HUES6 (cell line): ENCODE results near the gene NSMCE1.
"Not testable (repeated sequence)": the region's sequence is repeated elsewhere in the genome, so short reads cannot be mapped to it uniquely, and the experiment has no call there.

Experiments used
- H3K27ac ChIP-seq: 2 replicates; pipeline ENCODE4 v1.7.0; 2013; ENCODE audit warnings: low read depth, mild to moderate bottlenecking, low read length, inconsistent platforms
- H3K27me3 ChIP-seq: 2 replicates; pipeline ENCODE4 v1.6.1; 2013; ENCODE audit warnings: low read length; ENCODE audit not compliant: control insufficient read depth, insufficient read depth
- H3K36me3 ChIP-seq: 2 replicates; pipeline ENCODE4 v1.6.1; 2013; ENCODE audit warnings: low read length; ENCODE audit not compliant: control insufficient read depth, insufficient read depth
- H3K4me1 ChIP-seq: 2 replicates; pipeline ENCODE4 v1.6.1; 2013; ENCODE audit warnings: low read length; ENCODE audit not compliant: control insufficient read depth, insufficient read depth
- H3K4me3 ChIP-seq: 2 replicates; pipeline ENCODE4 v1.5.1; 2013; ENCODE audit warnings: low read depth, low read length
- H3K9ac ChIP-seq: one replicate; pipeline ENCODE4 v1.6.1; 2013; ENCODE audit warnings: mild to moderate bottlenecking, low read length
- H3K9me3 ChIP-seq: 2 replicates; pipeline ENCODE4 v1.6.1; 2013; ENCODE audit warnings: low read depth, low read length; ENCODE audit not compliant: control insufficient read depth, insufficient read depth

The NSMCE1 gene

DNA sequence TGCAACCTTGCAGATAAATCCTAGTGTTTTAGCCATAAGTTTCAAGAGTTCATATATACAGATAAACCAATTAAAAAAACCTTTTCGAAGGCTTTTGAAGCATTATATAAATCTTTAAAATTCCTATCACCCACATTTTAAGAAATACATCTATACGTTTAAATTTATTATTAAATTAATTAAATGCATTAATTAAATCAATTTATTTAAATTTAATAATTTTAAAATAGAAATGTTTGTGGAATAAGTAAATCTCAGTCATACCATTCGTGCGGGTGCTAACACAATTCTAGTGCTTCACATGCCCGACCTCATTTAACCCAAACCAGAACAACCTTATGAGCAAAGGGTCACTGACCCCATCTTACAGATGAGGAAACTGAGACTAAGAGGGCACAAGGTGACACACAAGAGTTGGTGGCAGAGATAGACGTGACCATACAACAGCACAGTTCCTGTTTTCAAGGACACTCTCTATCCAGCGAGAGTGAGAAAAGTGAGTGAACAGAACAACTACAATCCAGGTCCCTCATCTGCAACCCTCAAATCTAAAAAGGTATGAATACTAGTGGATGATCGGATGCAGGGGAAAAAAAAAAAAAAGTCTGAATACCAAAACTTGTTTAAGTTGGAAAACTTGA is 1.4 kb downstream of the NSMCE1 start:
- no peaks in the 10 kb centered on the region for H3K27me3 ChIP-seq
- no peaks in the 10 kb centered on the region for H3K9me3 ChIP-seq
- H3K4me1 ChIP-seq = peaks cover 5% of the 10 kb centered on the region; the same call in 1 of the 2 replicates
- no peak overlapping the region for H3K9ac ChIP-seq
- H3K36me3 ChIP-seq = no peaks in the 10 kb centered on the region
- H3K4me3 ChIP-seq = no peak overlapping the region
- no peak overlapping the region for H3K27ac ChIP-seq

DNA sequence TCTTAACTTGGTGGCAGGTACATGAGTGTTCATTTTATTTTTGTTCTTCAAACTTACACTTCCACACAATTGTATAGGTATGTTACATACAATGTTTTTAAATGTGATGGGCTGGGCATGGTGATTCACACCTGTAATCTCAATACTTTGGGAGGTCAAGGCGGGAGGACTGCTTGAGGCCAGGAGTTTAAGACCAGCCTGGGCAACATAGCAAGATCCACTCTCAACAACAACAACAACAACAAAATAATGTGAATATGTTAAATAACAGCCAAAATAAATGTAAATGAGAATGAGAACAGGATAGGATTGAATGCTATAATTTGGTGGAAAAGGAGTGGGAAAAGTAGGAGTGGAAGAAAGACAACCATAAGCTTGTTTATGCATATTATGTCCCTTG is 2.6 kb downstream of the NSMCE1 start:
- Histone ChIP-seq H3K27me3 (no peaks in the 10 kb centered on the region), H3K4me3 (no peak overlapping the region), H3K9me3 (no peaks in the 10 kb centered on the region), H3K4me1 (peaks cover 2% of the 10 kb centered on the region; the same call in 1 of the 2 replicates), H3K36me3 (no peaks in the 10 kb centered on the region), H3K27ac (no peak overlapping the region), H3K9ac (no peak overlapping the region)

DNA sequence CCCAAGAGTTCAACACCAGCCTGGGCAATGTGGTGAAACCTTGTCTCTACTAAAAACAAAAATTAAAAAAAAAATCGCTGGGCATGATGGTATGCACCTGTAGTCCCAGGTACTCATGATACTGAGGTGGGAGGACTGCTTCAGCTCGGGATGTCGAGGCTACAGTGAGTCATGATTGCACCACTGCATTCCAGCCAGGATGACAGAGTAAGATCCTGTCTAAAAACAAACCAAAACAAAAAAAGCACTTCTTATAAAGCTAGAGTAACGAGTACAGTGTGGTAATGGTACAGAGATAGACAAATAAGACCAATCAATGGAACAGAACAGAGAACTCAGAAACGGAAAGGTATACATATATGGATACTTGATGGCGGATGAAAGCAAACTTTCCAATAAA is 4.4 kb downstream of the NSMCE1 start:
- Histone ChIP-seq H3K27me3 (no peaks in the 10 kb centered on the region), H3K9me3 (no peaks in the 10 kb centered on the region), H3K4me3 (no peak overlapping the region), H3K9ac (no peak overlapping the region), H3K36me3 (no peaks in the 10 kb centered on the region), H3K4me1 (peaks cover 2% of the 10 kb centered on the region; the same call in 1 of the 2 replicates), H3K27ac (no peak overlapping the region)

DNA sequence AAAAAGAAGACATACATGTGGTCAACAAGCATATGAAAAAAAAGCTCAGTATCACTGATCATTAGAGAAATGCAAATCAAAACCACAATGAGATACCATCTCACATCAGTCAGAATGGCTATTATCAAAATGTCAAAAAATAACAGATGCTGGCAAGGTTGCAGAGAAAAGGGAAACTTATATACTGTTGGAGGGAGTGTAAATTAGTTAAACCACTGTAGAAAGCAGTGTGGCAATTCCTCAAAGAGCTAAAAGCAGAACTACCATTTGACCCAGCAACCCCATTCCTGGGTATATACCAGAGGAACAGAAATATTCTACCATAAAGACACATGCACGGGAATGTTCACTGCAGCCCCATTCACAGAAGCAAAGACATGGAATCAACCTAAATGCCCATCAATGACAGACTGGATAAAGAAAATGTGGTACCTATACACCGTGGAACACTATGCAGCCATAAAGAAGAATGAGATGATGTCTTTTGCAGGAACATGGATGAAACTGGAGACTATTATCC is 5.6 kb downstream of the NSMCE1 start:
- not testable (repeated sequence) for H3K9ac ChIP-seq, H3K9me3 ChIP-seq, H3K27me3 ChIP-seq, H3K27ac ChIP-seq, H3K4me3 ChIP-seq, H3K36me3 ChIP-seq, H3K4me1 ChIP-seq

DNA sequence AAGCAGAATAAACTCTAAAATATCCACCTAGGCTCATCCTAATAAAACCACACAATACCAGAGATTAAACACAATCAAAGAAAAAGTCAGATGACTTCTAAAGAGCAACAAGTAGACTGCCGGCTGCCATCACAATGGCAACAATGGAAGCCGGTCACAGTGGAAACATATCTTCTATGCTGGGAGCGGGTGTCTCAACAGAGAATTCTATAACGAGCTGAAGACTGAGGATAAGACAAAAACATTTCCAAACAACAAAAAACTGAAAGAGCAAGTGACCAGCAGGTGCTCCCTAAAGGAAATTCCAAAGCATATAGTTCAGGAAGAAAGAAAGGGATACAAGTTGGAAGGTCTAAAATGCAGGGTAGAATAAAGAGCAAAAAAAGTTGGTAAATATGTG is 8.9 kb downstream of the NSMCE1 start:
- H3K4me3 ChIP-seq = no peak overlapping the region
- no peak overlapping the region for H3K9ac ChIP-seq
- no peaks in the 10 kb centered on the region for H3K9me3 ChIP-seq
- H3K27ac ChIP-seq = no peak overlapping the region
- peaks cover 15% of the 10 kb centered on the region; the same call in 1 of the 2 replicates for H3K36me3 ChIP-seq
- H3K27me3 ChIP-seq = no peaks in the 10 kb centered on the region
- peaks cover 5% of the 10 kb centered on the region for H3K4me1 ChIP-seq

DNA sequence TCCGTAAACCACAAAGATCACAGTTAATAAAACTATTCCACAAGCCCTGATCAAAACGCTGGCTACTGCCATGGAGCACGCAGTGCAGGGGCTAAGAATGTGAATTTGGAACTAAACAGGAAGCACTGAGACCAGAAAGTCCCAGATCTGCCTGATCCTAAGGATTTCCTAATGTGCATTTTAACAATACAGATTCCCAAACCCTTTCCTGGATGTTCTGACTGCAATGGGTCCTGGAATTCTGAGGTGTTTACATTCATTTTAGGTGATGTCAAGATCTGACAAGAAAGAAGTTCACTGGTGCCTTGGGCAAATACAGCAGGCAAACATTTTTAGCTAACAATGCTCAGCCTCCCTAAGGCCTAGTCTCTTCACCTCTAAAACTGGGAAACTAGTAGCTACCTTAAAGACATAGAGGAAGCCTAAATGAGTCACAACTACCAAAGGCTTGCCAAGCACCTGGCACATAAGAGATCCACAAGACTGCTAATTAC is 10.3 kb downstream of the NSMCE1 start:
- Histone ChIP-seq H3K36me3 (peaks cover 15% of the 10 kb centered on the region; the same call in 1 of the 2 replicates), H3K9ac (no peak overlapping the region), H3K9me3 (no peaks in the 10 kb centered on the region), H3K4me3 (no peak overlapping the region), H3K4me1 (peaks cover 5% of the 10 kb centered on the region), H3K27me3 (no peaks in the 10 kb centered on the region), H3K27ac (no peak overlapping the region)

DNA sequence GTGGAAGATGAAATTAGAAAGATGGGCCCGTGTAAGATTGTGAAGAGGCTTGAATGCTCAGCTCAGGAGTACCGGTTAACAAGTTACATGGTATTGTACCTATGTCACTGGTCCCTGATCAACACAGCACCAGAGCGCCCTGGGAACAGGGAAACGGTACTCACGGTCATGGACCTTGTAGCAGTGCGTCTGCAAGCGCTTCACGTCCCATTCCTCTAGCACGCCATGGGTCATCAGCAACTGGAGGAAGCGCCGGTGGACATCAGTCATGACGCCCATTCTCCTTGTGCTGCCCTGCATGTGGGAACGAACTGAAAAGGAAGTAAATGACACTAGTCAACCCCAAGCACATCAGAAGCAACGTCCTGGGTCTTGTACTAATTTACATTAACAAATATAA is 11.3 kb downstream of the NSMCE1 start:
- Histone ChIP-seq H3K9me3 (no peaks in the 10 kb centered on the region), H3K27ac (no peak overlapping the region), H3K4me3 (no peak overlapping the region), H3K4me1 (peaks cover 5% of the 10 kb centered on the region), H3K36me3 (peaks cover 15% of the 10 kb centered on the region; the same call in 1 of the 2 replicates), H3K27me3 (no peaks in the 10 kb centered on the region), H3K9ac (no peak overlapping the region)

DNA sequence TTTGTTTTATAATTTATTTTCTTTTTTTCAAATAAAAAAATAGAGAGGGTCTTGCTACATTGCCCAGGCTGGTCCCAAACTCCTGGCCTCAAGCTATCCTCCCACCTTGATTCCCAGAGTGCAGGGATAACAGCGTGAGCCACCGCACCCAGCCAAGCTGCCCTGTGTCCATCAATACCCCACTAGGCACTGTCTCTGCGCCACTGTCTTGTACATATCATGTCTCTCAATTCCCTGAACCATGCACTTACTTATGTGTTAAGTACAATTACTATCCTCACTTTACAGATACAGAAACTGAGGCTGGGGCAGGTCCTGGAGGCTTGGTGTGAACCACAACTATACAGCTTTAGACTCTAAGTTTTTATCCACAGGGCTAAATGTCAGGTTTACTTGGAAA is 11.7 kb downstream of the NSMCE1 start:
- Histone ChIP-seq H3K27me3 (no peaks in the 10 kb centered on the region), H3K9ac (no peak overlapping the region), H3K9me3 (no peaks in the 10 kb centered on the region)

DNA sequence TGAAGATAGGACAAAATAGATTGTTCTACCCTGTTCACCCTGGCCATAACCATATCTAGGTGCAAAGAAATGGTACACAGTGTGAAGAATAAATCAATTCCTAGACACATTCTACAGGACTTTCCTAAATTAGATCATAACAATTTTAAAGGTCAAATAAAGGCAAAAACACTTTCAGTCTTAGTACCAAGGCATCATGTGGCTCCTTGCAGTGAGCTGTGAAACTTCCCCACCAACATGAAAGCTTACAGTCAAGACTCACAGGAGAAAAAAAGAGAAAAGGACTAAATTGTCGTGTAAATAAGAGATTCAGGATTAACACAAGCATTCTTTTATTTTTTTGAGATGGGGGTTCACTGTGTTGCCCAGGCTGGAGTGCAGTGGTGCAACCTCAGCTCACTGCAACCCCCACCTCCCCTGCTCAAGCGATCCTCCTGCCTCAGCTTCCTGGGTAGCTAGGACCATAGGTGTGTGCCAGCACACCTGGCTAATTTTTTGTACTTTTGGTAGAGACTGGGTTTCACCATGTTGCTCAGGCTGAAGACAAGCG is 14.2 kb downstream of the NSMCE1 start:
- Histone ChIP-seq H3K27ac (no peak overlapping the region), H3K4me1 (peaks cover 5% of the 10 kb centered on the region; the same call in 1 of the 2 replicates), H3K36me3 (peaks cover 15% of the 10 kb centered on the region; the same call in 1 of the 2 replicates), H3K4me3 (no peak overlapping the region), H3K9ac (no peak overlapping the region), H3K9me3 (no peaks in the 10 kb centered on the region), H3K27me3 (no peaks in the 10 kb centered on the region)

More for the DNA sequence above, 11.7 kb downstream of the NSMCE1 start:
- peaks cover 5% of the 10 kb centered on the region; the same call in 1 of the 2 replicates for H3K4me1 ChIP-seq
- H3K4me3 ChIP-seq = no peak overlapping the region
- no peak overlapping the region for H3K27ac ChIP-seq
- peaks cover 15% of the 10 kb centered on the region; the same call in 1 of the 2 replicates for H3K36me3 ChIP-seq

DNA sequence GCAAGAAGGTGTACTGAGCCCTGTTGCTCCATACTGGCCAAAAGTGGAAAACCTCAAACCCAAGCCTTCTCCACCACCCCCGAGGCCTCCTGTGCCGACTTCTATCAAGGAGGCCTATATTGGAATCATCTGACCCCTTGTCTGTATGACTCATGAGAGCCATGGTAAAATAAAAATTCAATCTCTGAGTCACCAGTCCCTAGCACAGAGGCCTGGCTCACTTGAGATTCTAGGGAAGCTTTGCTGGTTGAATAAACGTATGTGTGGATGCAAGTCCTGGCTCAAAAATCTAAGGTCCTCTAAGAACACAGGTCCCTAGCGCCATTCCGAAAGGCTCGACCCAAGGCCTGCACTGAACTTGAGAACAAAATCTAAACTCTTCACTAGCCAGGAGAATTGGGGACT is 15.0 kb downstream of the NSMCE1 start:
- H3K27me3 ChIP-seq = no peaks in the 10 kb centered on the region
- H3K4me3 ChIP-seq = no peak overlapping the region
- peaks cover 15% of the 10 kb centered on the region; the same call in 1 of the 2 replicates for H3K36me3 ChIP-seq
- H3K9ac ChIP-seq = no peak overlapping the region
- H3K4me1 ChIP-seq = peaks cover 5% of the 10 kb centered on the region; the same call in 1 of the 2 replicates
- H3K9me3 ChIP-seq = no peaks in the 10 kb centered on the region
- no peak overlapping the region for H3K27ac ChIP-seq

DNA sequence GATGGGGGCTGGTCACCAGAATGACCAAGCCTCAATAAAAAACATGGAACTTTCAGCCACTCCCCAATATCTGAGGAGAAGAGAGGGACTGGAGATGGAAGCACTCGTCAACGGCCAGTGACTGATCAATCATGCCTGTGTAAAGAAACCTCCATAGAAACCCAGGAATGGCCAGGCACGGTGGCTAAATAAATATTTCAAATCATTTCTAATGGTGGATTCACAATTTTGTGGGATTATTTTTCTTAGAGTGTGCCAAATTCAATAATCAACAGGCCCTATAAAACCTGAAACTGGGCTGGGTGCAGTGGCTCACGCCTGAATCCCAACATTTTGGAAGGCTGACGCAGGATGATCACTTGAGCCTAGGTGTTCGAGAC is 16.4 kb downstream of the NSMCE1 start:
- no peak overlapping the region for H3K4me3 ChIP-seq
- H3K4me1 ChIP-seq = no peaks in the 10 kb centered on the region
- no peak overlapping the region for H3K9ac ChIP-seq
- no peaks in the 10 kb centered on the region for H3K9me3 ChIP-seq
- H3K27me3 ChIP-seq = no peaks in the 10 kb centered on the region
- H3K36me3 ChIP-seq = peaks cover 15% of the 10 kb centered on the region; the same call in 1 of the 2 replicates
- H3K27ac ChIP-seq = no peak overlapping the region
